Large intestine (tissue), 3 donors: ENCODE results near the gene CMIP. TPM values are rescaled to one million over a fixed set of nuclear protein-coding genes. Genes with fewer than 3 reads are reported as not detected.
A peak's percentile ranks its signal among the peaks of the same experiment; 100 is the strongest.

Source experiments
- DNase-seq, 2 donors: peaks; one replicate each; pipeline versions ENCODE4 v3.0.0 to v3.0.0-alpha.2; 2013
- H3K27ac ChIP-seq: one replicate; pipeline ENCODE4 v1.5.1; 2013; ENCODE audit warnings: low read length
- H3K27me3 ChIP-seq: 2 replicates; pipeline ENCODE4 v1.6.1; 2013; ENCODE audit warnings: low read length; ENCODE audit not compliant: control insufficient read depth, insufficient read depth
- H3K36me3 ChIP-seq: 2 replicates; pipeline ENCODE4 v1.6.1; 2013; ENCODE audit warnings: low read length; ENCODE audit not compliant: control insufficient read depth, insufficient read depth
- H3K4me1 ChIP-seq: one replicate; pipeline ENCODE4 v1.6.1; 2013; ENCODE audit warnings: low read length; ENCODE audit not compliant: control insufficient read depth, insufficient read depth
- H3K4me3 ChIP-seq: one replicate; pipeline ENCODE4 v1.5.1; 2013; ENCODE audit warnings: low read length
- H3K9me3 ChIP-seq: one replicate; pipeline ENCODE4 v1.6.1; 2013; ENCODE audit warnings: mild to moderate bottlenecking, low read depth, low read length, moderate library complexity; ENCODE audit not compliant: control insufficient read depth
- WGBS: methylation state at CpG from one replicate; pipeline ENCODE4 v1.1.5; 2013; ENCODE audit warnings: low lambda C conversion rate; ENCODE audit not compliant: insufficient coverage; 5-methylcytosine and 5-hydroxymethylcytosine counted together
- polyA plus RNA-seq: library from polyadenylated mRNA; unstranded; fragments of 120-200 nt; gene quantifications from one replicate; pipeline ENCODE4 v1.2.1, GENCODE V29; 2013

Gene CMIP
- polyA plus RNA-seq, 1 donor: 64.5 TPM

DNA sequence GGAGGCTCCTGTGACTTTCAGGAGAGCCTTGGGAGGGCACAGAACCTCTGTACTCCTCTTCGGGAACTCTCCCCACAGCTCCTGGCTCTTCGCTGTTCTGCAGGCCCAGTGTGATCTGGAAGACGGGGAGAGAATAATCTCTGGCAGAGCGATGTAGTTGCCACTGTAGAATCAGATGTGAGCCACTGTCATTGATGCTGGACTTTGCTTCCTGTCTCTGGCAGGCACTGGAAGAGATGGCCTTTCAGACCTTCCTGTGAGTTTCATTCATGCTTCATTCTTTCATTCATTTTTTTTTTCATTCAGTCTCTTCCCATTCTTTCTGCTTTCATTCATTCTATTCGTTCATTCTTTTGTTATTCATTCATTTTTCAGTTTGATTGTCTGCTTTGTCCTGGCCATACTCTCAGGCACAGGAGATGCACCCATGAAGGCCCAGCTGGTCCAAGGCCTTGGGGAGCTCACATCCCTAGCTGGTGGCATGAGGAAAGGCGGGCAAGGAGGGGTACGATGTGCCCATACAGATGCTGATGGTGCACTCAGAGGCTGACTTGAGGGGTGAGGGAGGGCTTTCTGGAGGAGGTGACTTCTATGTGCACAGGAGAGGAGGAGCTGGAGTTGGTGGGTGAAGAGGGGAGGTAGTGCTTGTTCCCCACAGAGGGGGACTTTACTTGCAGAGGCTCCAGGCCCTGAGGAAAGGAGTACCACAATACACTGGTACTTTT, 44.2 kb downstream of the CMIP start:
- no peak for DNase-seq
- 100% methylated on average over 1 of the region's 7 CpGs for WGBS
- H3K27ac ChIP-seq: no peak overlapping the region

DNA sequence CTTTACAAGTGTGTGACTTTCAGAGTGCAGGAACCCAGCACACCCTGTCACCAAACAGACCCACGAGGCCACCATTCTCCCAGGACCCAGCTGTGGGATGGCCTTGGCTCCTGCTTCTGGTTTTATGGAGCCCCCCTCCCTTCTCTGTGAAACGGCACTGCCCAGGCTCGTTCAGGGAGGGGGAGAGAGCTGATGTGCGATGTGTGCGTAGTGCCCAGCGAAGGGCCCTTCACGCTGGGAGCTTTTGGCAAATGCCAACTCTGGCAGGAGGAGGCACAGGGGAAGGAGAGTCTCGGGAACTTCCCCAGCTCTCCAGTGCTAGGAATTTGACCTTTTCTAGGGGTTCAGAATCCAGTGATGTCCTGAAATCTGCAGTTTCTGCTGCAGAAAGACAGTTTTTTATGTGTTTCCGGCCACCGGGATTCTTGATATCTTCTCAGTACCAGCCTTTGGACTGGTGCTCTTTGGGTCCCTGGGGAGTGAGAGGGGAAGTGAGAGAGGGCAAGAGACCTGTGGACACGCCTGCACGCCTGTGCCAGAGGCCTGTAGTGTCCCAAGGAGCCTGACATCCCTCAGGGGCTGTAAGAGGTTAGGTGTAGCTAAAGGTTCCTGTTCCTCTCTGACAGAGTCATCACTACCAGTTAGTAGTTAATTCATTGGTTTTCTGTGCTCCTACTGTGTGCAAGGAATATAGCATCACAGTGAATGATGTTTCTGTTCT, 45.1 kb downstream of the CMIP start:
- WGBS: no CpG with 5 or more reads among the region's 12 CpGs
- no peak for DNase-seq
- H3K4me3 ChIP-seq: no peak overlapping the region
- H3K36me3 ChIP-seq: peaks cover 14% of the 10 kb centered on the region
- no peaks in the 10 kb centered on the region for H3K9me3 ChIP-seq
- no peaks in the 10 kb centered on the region for H3K27me3 ChIP-seq
- no peak overlapping the region for H3K27ac ChIP-seq
- H3K4me1 ChIP-seq: peaks cover 29% of the 10 kb centered on the region

More for the DNA sequence above, 44.2 kb downstream of the CMIP start:
- Histone ChIP-seq H3K4me1 (peaks cover 31% of the 10 kb centered on the region), H3K27me3 (no peaks in the 10 kb centered on the region), H3K4me3 (no peak overlapping the region), H3K36me3 (peaks cover 8% of the 10 kb centered on the region), H3K9me3 (no peaks in the 10 kb centered on the region)

GRCh38 chr16:81491541-81492188, 47.1 kb downstream of the CMIP start:
- no peak overlapping the region for H3K27ac ChIP-seq
- H3K4me3 ChIP-seq: no peak overlapping the region
- no peaks in the 10 kb centered on the region for H3K27me3 ChIP-seq
- DNase-seq: no peak
- no peaks in the 10 kb centered on the region for H3K9me3 ChIP-seq
- 85% methylated on average over 5 of the region's 18 CpGs for WGBS
- peaks cover 10% of the 10 kb centered on the region for H3K36me3 ChIP-seq
- H3K4me1 ChIP-seq: peaks cover 32% of the 10 kb centered on the region

DNA sequence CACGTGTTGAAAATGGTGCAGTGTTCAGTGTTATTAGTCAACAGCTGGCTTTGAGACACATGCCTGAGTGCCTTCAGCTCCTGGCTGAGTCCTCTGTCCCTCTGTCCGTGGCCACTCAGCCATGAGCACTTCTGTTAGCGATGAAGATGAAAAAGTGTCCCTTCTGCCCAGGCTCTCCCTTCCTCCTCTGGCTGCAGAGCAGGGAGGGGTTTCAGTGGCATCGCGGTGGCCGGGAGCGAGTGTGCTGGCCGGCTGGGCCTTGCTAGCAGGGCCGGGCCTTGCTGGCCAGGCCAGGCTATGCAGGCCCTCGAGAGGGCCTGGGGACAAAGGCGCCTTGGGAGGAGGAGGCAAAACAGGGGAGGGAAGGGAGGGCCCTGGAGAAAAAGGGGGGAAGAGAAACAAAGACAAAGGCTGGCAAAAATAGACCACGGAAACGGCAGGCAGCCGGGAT, 47.7 kb downstream of the CMIP start:
- H3K4me1 ChIP-seq: peaks cover 38% of the 10 kb centered on the region
- WGBS: 64% methylated on average over 3 of the region's 14 CpGs
- H3K27ac ChIP-seq: peak overlapping the region; percentile 8
- no peaks in the 10 kb centered on the region for H3K9me3 ChIP-seq
- H3K36me3 ChIP-seq: peaks cover 10% of the 10 kb centered on the region
- DNase-seq: no peak
- no peak overlapping the region for H3K4me3 ChIP-seq
- H3K27me3 ChIP-seq: no peaks in the 10 kb centered on the region

- H3K9me3 ChIP-seq: no peaks in the 10 kb centered on the region
Measured at GRCh38 chr16:81492965-81493754, 48.6 kb downstream of the CMIP start.

GRCh38 chr16:81493755-81494433, 49.3 kb downstream of the CMIP start:
- peak; percentile 81 to 89 for DNase-seq
- Histone ChIP-seq H3K36me3 (peaks cover 16% of the 10 kb centered on the region), H3K27me3 (no peaks in the 10 kb centered on the region), H3K27ac (peak overlapping the region; percentile 80), H3K4me1 (peaks cover 48% of the 10 kb centered on the region), H3K9me3 (no peaks in the 10 kb centered on the region), H3K4me3 (no peak overlapping the region)
- no CpG with 5 or more reads among the region's 23 CpGs for WGBS

More at GRCh38 chr16:81492965-81493754, 48.6 kb downstream of the CMIP start:
- Histone ChIP-seq H3K4me1 (peaks cover 46% of the 10 kb centered on the region), H3K36me3 (peaks cover 11% of the 10 kb centered on the region), H3K27ac (peak overlapping the region; percentile 80), H3K27me3 (no peaks in the 10 kb centered on the region), H3K4me3 (no peak overlapping the region)
- WGBS: no CpG with 5 or more reads among the region's 29 CpGs
- DNase-seq: no peak

- no CpG with 5 or more reads among the region's 10 CpGs for WGBS
- Histone ChIP-seq H3K4me3 (no peak overlapping the region), H3K4me1 (peaks cover 48% of the 10 kb centered on the region), H3K9me3 (no peaks in the 10 kb centered on the region), H3K36me3 (peaks cover 18% of the 10 kb centered on the region), H3K27ac (peak overlapping the region; percentile 80), H3K27me3 (no peaks in the 10 kb centered on the region)
- DNase-seq: no peak
Measured at GRCh38 chr16:81494434-81494806, 49.8 kb downstream of the CMIP start.

DNA sequence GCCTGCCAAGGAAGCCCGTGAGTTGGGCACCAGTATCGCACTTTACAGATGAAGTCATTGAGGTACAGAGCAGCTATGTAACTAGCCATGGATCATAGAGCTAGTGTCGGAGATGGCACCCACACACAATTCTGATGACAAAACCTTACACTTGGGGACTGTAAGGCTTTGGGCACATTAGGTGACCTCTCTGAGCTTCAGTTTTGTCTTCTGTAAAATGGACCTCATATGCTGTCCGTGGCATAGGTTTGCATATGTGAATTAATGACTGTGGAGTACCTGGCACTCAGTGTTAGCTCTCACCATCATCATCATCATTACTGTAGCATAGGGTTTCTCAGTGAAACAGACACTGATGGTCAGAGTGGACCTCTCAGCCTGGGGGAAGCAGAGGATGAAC, 50.3 kb downstream of the CMIP start:
- H3K4me1 ChIP-seq: peaks cover 48% of the 10 kb centered on the region
- no peaks in the 10 kb centered on the region for H3K9me3 ChIP-seq
- H3K36me3 ChIP-seq: peaks cover 19% of the 10 kb centered on the region
- H3K27ac ChIP-seq: no peak overlapping the region
- no CpG with 5 or more reads among the region's 4 CpGs for WGBS
- H3K27me3 ChIP-seq: no peaks in the 10 kb centered on the region
- DNase-seq: no peak
- no peak overlapping the region for H3K4me3 ChIP-seq

DNA sequence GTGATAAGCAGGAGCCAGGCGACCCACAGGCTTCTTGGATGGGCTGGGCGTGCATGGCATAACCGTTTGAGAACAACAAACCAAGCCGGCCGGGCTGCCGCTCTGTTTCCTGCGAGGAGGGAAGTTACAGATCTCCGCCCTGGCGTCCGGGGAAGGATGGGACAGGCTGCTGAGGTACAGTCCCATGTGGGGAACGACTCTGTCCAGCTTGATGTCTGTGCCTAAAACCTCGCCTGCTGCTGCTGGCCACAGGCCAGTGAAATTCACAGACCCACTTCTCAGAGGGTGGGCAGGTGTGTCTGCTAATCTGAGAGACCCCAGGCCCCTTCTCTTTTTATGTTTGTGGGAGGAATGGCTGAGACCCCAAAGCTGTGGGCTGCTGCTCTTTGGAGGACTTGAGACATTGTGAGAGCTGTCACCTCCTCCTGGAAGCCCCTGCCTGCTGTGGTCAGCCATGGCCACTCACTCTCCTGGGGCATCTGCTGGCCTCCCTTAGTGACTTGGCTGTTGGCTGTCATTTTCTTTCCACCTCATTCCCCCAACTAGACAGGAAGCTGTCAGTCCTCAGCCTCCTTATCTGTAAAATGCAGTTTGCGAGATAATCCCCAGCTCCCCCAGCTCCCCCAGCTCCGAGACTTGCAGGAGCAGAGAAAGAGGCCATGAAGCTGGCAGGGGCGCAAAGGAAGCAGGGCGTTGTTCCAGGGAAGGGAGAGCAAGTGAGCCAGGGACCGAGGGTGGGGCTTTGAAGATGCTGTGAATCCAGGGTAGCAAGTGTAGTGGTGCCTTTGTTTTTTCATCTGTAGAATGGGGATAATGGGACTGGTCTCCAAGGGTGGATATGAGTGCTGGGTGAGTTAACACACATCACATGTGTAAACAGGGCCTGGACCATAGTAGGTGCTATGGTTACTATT, 51.0 kb downstream of the CMIP start:
- 83% methylated on average over 3 of the region's 17 CpGs for WGBS
- no peaks in the 10 kb centered on the region for H3K9me3 ChIP-seq
- peaks cover 19% of the 10 kb centered on the region for H3K36me3 ChIP-seq
- no peak overlapping the region for H3K4me3 ChIP-seq
- peaks cover 48% of the 10 kb centered on the region for H3K4me1 ChIP-seq
- no peak overlapping the region for H3K27ac ChIP-seq
- no peaks in the 10 kb centered on the region for H3K27me3 ChIP-seq
- DNase-seq: no peak
